Measurements from ENCODE around the gene SHROOM2.

The SHROOM2 gene

GRCh38 chrX:9927698-9928482 is 141.7 kb downstream of the SHROOM2 start:
- H3K4me3 ChIP-seq (replicated peaks; ENCODE audit: low read depth, low read length) = no peak overlapping the region
- DNase-seq (ENCODE audit: low read depth) = no peak
- TF ChIP-seq, protein P1, sequence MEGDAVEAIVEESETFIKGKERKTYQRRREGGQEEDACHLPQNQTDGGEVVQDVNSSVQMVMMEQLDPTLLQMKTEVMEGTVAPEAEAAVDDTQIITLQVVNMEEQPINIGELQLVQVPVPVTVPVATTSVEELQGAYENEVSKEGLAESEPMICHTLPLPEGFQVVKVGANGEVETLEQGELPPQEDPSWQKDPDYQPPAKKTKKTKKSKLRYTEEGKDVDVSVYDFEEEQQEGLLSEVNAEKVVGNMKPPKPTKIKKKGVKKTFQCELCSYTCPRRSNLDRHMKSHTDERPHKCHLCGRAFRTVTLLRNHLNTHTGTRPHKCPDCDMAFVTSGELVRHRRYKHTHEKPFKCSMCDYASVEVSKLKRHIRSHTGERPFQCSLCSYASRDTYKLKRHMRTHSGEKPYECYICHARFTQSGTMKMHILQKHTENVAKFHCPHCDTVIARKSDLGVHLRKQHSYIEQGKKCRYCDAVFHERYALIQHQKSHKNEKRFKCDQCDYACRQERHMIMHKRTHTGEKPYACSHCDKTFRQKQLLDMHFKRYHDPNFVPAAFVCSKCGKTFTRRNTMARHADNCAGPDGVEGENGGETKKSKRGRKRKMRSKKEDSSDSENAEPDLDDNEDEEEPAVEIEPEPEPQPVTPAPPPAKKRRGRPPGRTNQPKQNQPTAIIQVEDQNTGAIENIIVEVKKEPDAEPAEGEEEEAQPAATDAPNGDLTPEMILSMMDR (IDR thresholded peaks at IDR 0.05; ENCODE audit: low read length, missing control alignments) = no peak

GRCh38 chrX:9935436-9935835 is 149.2 kb downstream of the SHROOM2 start:
- no peak overlapping the region for H3K4me3 ChIP-seq (replicated peaks; ENCODE audit: low read depth, low read length)
- no peak for DNase-seq (ENCODE audit: low read depth)
- TF ChIP-seq, protein P1 (IDR thresholded peaks at IDR 0.05; ENCODE audit: low read length, missing control alignments) = no peak

GRCh38 chrX:9937761-9938160 is 151.5 kb downstream of the SHROOM2 start:
- DNase-seq (ENCODE audit: low read depth) = no peak
- TF ChIP-seq, protein P1 (IDR thresholded peaks at IDR 0.05; ENCODE audit: low read length, missing control alignments) = no peak
- no peak overlapping the region for H3K4me3 ChIP-seq (replicated peaks; ENCODE audit: low read depth, low read length)

DNA sequence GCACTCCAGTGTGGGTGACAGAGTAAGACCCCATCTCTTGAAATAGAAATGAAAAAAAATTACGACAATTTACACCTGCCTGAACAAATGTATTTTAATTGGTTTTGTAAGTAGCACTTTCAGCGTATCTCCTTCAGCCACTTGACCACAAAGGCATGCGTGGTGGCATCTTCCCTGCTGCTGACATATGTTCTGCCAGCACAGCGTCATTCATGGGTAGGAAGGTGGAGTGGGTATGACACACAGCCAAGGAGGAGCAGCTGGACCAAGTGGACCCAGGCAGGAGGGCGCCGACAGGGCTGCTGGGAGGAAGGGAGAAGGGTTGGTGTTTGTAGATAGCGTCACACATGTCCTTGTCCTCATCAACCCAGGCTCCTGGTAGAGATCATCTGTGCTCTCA is 152.3 kb downstream of the SHROOM2 start:
- no peak for DNase-seq (ENCODE audit: low read depth)
- TF ChIP-seq, protein P1 (IDR thresholded peaks at IDR 0.05; ENCODE audit: low read length, missing control alignments) = no peak
- no peak overlapping the region for H3K4me3 ChIP-seq (replicated peaks; ENCODE audit: low read depth, low read length)

- TF ChIP-seq, protein P1 (IDR thresholded peaks at IDR 0.05; ENCODE audit: low read length, missing control alignments) = no peak
- H3K4me3 ChIP-seq (replicated peaks; ENCODE audit: low read depth, low read length) = no peak overlapping the region
- peak; percentile 59 for DNase-seq (ENCODE audit: low read depth)
Observed at GRCh38 chrX:9940421-9940820, 154.2 kb downstream of the SHROOM2 start.

GRCh38 chrX:9942086-9942485 is 155.9 kb downstream of the SHROOM2 start:
- DNase-seq (ENCODE audit: low read depth) = no peak
- H3K4me3 ChIP-seq (replicated peaks; ENCODE audit: low read depth, low read length) = no peak overlapping the region
- TF ChIP-seq, protein P1 (IDR thresholded peaks at IDR 0.05; ENCODE audit: low read length, missing control alignments) = no peak

GRCh38 chrX:9943420-9943819 is 157.2 kb downstream of the SHROOM2 start:
- DNase-seq (ENCODE audit: low read depth) = no peak
- H3K4me3 ChIP-seq (replicated peaks; ENCODE audit: low read depth, low read length) = no peak overlapping the region
- TF ChIP-seq, protein P1 (IDR thresholded peaks at IDR 0.05; ENCODE audit: low read length, missing control alignments) = no peak
